ENCODE data around the gene AKT2.

GRCh38 chr19:40321566-40322270, 36.6 kb upstream of the AKT2 start:
- no peak for TF ChIP-seq EZH2 (IDR thresholded peaks at IDR 0.05)
- no peak for TF ChIP-seq JUND (IDR thresholded peaks at IDR 0.05)
- no peak for TF ChIP-seq POLR2AphosphoS5 (IDR thresholded peaks at IDR 0.05; ENCODE audit: low read depth, low read length)
- no peak for TF ChIP-seq CTCF (IDR thresholded peaks at IDR 0.05 in 2 of 3, conservative IDR thresholded peaks at IDR 0.05 in 1 of 3; ENCODE audit: borderline replicate concordance in 1 of 3, insufficient read depth in 1 of 3, low read depth in 2 of 3, low read length in 2 of 3)
- no peak for TF ChIP-seq FOSL1 (IDR thresholded peaks at IDR 0.05; ENCODE audit: low read depth)
- no peak for TF ChIP-seq RAD21 (IDR thresholded peaks at IDR 0.05; ENCODE audit: low read depth)
- TF ChIP-seq POLR2A (IDR thresholded peaks at IDR 0.05; ENCODE audit: borderline replicate concordance, extremely low read depth, insufficient read depth, insufficient read length), result no peak
- no peak for TF ChIP-seq EZH2phosphoT487 (IDR thresholded peaks at IDR 0.05; ENCODE audit: borderline replicate concordance)
- TF ChIP-seq REST (IDR thresholded peaks at IDR 0.05; ENCODE audit: low read depth), result no peak
- no peak for TF ChIP-seq SP1 (IDR thresholded peaks at IDR 0.05; ENCODE audit: low read depth)
- TF ChIP-seq ZFX (IDR thresholded peaks at IDR 0.05), result no peak
- no peak for TF ChIP-seq ELF1 (IDR thresholded peaks at IDR 0.05; ENCODE audit: borderline replicate concordance, low read depth)
- TF ChIP-seq, protein P1, sequence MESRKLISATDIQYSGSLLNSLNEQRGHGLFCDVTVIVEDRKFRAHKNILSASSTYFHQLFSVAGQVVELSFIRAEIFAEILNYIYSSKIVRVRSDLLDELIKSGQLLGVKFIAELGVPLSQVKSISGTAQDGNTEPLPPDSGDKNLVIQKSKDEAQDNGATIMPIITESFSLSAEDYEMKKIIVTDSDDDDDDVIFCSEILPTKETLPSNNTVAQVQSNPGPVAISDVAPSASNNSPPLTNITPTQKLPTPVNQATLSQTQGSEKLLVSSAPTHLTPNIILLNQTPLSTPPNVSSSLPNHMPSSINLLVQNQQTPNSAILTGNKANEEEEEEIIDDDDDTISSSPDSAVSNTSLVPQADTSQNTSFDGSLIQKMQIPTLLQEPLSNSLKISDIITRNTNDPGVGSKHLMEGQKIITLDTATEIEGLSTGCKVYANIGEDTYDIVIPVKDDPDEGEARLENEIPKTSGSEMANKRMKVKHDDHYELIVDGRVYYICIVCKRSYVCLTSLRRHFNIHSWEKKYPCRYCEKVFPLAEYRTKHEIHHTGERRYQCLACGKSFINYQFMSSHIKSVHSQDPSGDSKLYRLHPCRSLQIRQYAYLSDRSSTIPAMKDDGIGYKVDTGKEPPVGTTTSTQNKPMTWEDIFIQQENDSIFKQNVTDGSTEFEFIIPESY (IDR thresholded peaks at IDR 0.05; ENCODE audit: extremely low read depth, insufficient replicate concordance, low read length), result no peak
- TF ChIP-seq, protein P2, sequence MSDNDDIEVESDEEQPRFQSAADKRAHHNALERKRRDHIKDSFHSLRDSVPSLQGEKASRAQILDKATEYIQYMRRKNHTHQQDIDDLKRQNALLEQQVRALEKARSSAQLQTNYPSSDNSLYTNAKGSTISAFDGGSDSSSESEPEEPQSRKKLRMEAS (IDR thresholded peaks at IDR 0.05), result no peak
